ENCODE measurements around the gene EXD1.
"Not testable (repeated sequence)": the region's sequence is repeated elsewhere in the genome, so short reads cannot be mapped to it uniquely, and the experiment has no call there.

The EXD1 gene

DNA sequence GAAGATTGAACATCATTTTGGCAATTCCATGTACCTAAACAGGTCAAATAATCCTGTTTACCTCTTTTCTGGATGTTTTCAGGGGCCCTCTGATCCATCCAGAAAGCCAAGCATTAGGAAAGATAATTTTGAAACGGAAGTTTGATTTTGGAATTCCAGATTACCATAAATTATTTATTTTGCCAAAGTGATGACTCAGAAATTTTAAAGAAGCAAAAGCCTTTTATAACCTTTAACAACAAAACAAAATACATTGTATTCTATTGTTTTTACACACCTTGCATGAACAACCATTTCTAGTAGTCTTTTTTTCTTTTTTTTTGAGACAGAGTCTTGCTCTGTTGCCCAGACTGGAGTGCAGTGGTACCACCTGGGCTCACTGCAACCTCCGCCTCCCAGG lies 82.5 kb downstream of the EXD1 start:
- no peak for DNase-seq (ENCODE audit: low read depth)

DNA sequence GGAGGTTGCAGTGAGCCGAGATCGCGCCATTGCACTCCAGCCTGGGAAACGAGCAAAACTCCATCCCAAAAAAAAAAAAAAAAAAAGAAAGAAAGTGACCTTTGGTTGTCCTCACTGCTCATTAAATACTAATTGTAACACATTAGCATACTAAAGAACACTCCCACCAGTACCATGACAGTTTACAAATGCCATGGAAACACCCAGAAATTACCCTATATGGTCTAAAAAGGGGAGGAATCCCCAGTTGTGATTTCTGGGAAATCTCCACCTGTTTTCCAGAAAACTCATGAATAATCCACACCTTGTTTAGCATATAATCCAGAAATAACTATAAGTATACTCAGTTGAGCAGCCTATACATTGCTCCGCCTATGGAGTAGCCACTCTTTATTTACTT lies 90.9 kb downstream of the EXD1 start:
- no peak for DNase-seq (ENCODE audit: low read depth)

DNA sequence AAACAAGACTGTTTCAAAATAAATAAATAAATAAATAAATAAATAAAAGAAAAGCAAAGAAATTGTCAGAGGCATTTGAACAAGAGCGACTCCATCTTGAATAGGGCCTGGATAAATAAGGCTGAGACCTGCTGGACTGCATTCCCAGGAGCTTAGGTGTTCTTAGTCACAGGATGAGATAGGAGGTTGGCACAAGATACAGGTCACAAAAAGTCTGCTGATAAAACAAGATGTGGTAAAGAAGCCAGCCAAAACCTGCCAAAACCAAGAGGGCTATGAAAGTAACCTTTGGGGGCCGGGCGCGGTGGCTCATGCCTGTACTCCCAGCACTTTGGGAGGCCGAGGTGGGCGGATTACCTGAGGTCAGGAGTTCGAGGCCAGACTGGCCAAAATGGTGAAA lies 91.4 kb downstream of the EXD1 start:
- DNase-seq (ENCODE audit: low read depth): not testable (repeated sequence)

GRCh38 chr15:41135580-41135979 lies 95.0 kb downstream of the EXD1 start:
- DNase-seq (ENCODE audit: low read depth): not testable (repeated sequence)

DNA sequence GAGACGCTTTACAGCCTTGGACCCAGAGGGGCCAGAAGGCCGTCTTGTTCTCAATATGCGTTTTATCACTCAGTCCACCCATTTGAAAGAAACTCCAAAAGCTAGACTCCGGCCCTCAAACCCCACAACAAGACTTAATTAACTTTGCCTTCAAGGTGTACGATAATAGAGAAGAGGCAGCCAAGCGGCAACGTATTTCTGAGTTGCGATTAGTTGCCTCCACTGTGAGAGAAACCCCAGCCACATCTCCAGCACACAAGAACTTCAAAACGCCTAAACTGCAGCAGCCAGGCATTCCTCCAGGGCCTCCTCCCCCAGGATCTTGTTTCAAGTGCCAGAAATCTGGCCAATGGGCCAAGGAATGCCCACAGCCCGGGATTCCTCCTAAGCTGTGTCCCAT lies 97.1 kb downstream of the EXD1 start:
- DNase-seq (ENCODE audit: low read depth): no peak

All from stimulated activated CD8-positive, alpha-beta memory T cell treated with anti-CD3 and anti-CD28 coated beads, Interleukin-4, amount 100 ng/mL, for 24 hours (primary cell).